Measurements from ENCODE around the gene ITIH4.

- TF ChIP-seq TAF1 (IDR thresholded peaks at IDR 0.05; ENCODE audit: low read depth, low read length) (no peak), POLR2AphosphoS5 (IDR thresholded peaks at IDR 0.05; ENCODE audit: low read depth, low read length) (no peak), SPI1 (IDR thresholded peaks at IDR 0.05; ENCODE audit: low read depth, low read length) (no peak), POLR2A (IDR thresholded peaks at IDR 0.05; ENCODE audit: low read depth, low read length) (no peak), PAX5 (IDR thresholded peaks at IDR 0.05; ENCODE audit: insufficient read depth, low read length, severe bottlenecking) (no peak)
Measured at GRCh38 chr3:52782412-52783210, 47.9 kb downstream of the ITIH4 start.
